GM18519 (cell line): ENCODE results near the gene GRIA4.
"Not testable (repeated sequence)": the region's sequence is repeated elsewhere in the genome, so short reads cannot be mapped to it uniquely, and the experiment has no call there.

Experiments
- ATAC-seq: cut with Tn5 transposase; IDR thresholded peaks from one replicate; pipeline ENCODE4 v1.9.1; 2021; ENCODE audit warnings: mild to moderate bottlenecking, moderate library complexity; ENCODE audit not compliant: unreplicated experiment, low FRiP score

Gene GRIA4

GRCh38 chr11:105975128-105975527 is 365.3 kb downstream of the GRIA4 start:
- ATAC-seq, result no peak

- ATAC-seq, result no peak
These were observed 370.3 kb downstream of the GRIA4 start for GRCh38 chr11:105979997-105980703.

- no peak for ATAC-seq
These were observed 376.7 kb downstream of the GRIA4 start for GRCh38 chr11:105986554-105986953.

- ATAC-seq, result no peak
These were observed 378.3 kb downstream of the GRIA4 start for GRCh38 chr11:105988197-105988596.

- ATAC-seq, result no peak
These were observed 379.3 kb downstream of the GRIA4 start for GRCh38 chr11:105989124-105989523.

GRCh38 chr11:105991888-105992287 is 382.0 kb downstream of the GRIA4 start:
- no peak for ATAC-seq

- no peak for ATAC-seq
These were observed 391.6 kb downstream of the GRIA4 start for GRCh38 chr11:106001304-106002012.

- ATAC-seq, result not testable (repeated sequence)
These were observed 393.2 kb downstream of the GRIA4 start for GRCh38 chr11:106003094-106003493.

GRCh38 chr11:106011481-106011880 is 401.6 kb downstream of the GRIA4 start:
- ATAC-seq, result no peak

- ATAC-seq, result no peak
These were observed 402.9 kb downstream of the GRIA4 start for GRCh38 chr11:106012744-106013143.

- ATAC-seq, result no peak
These were observed 404.2 kb downstream of the GRIA4 start for GRCh38 chr11:106014035-106014434.

- ATAC-seq, result no peak
These were observed 404.7 kb downstream of the GRIA4 start for GRCh38 chr11:106014620-106015019.

- ATAC-seq, result no peak
These were observed 405.2 kb downstream of the GRIA4 start for GRCh38 chr11:106015066-106015465.

- no peak for ATAC-seq
These were observed 407.2 kb downstream of the GRIA4 start for GRCh38 chr11:106017093-106017492.

- ATAC-seq, result no peak
These were observed 411.5 kb downstream of the GRIA4 start for GRCh38 chr11:106021181-106021966.

- peak; percentile 97 for ATAC-seq
These were observed 412.3 kb downstream of the GRIA4 start, which contains the start of gene MSANTD4 for GRCh38 chr11:106021967-106022794. Gene MSANTD4 (minus strand): TSS chr11:106022240. CDS start chr11:106010917, 11,323 bp downstream.

- ATAC-seq, result no peak
These were observed 413.0 kb downstream of the GRIA4 start for GRCh38 chr11:106022795-106023275.

- ATAC-seq, result no peak
These were observed 420.7 kb downstream of the GRIA4 start for GRCh38 chr11:106030609-106031008.

- ATAC-seq, result no peak
These were observed 421.4 kb downstream of the GRIA4 start for GRCh38 chr11:106031202-106031810.
